Suprapubic skin (tissue), 3 donors: ENCODE data around the gene ATP6V1A.

Source experiments
- CTCF ChIP-seq, 2 donors: fragments of 200-600 bp in 1 of 2; fragments of 450-650 bp in 1 of 2; sonication (generic) in 1 of 2; IDR thresholded peaks; one replicate each; pipeline ENCODE4 v1.5.1; 2016 to 2019; ENCODE audit warnings: antibody characterized with exemption in 2 of 2, mild to moderate bottlenecking in 1 of 2, moderate library complexity in 1 of 2
- POLR2A ChIP-seq, 2 donors: fragments of 450-650 bp; IDR thresholded peaks; one replicate each; pipeline ENCODE4 v1.6.1; 2017; ENCODE audit warnings: antibody characterized with exemption in 2 of 2, mild to moderate bottlenecking in 2 of 2, moderate library complexity in 2 of 2

GRCh38 chr3:113719758-113720157 lies 27.1 kb upstream of the ATP6V1A start:
- no peak for TF ChIP-seq POLR2A (IDR thresholded peaks at IDR 0.05)
- no peak for TF ChIP-seq CTCF (IDR thresholded peaks at IDR 0.05)
